Neural cell (in vitro differentiated cells): ENCODE results near the gene CAMK1D. TPM values are rescaled to one million over a fixed set of nuclear protein-coding genes. Genes with fewer than 3 reads are reported as not detected.

Experiments
- H2AFZ ChIP-seq: fragments of 200-600, 300-800 bp; sonication (generic), shearing (Covaris generic); 2 replicates; pipeline ENCODE4 v1.6.0; 2014; ENCODE audit warnings: low read depth, mild to moderate bottlenecking, antibody characterized with exemption, low read length, moderate library complexity
- H3F3A ChIP-seq: fragments of 200-600 bp; shearing (Covaris generic); 2 replicates; pipeline ENCODE4 v1.6.1; 2016; ENCODE audit warnings: mild to moderate bottlenecking, moderate library complexity, mixed read lengths, antibody characterized with exemption, low read length; ENCODE audit not compliant: insufficient read depth, poor library complexity, severe bottlenecking
- H3K27ac ChIP-seq: fragments of 200-600, 300-800 bp; sonication (generic), shearing (Covaris generic); 2 replicates; pipeline ENCODE4 v1.5.1; 2014; ENCODE audit warnings: mild to moderate bottlenecking, low read length, moderate library complexity
- H3K27me3 ChIP-seq: fragments of 300-800, 200-600 bp; sonication (generic), shearing (Covaris generic); 2 replicates; pipeline ENCODE4 v1.6.0; 2014; ENCODE audit warnings: mild to moderate bottlenecking, low read depth, low read length, moderate library complexity; ENCODE audit not compliant: insufficient read depth
- H3K36me3 ChIP-seq: fragments of 300-800, 200-600 bp; sonication (generic), shearing (Covaris generic); 2 replicates; pipeline ENCODE4 v1.5.1; 2014; ENCODE audit warnings: mild to moderate bottlenecking, antibody characterized with exemption, low read length, moderate library complexity; ENCODE audit not compliant: insufficient read depth
- H3K4me2 ChIP-seq: fragments of 300-800, 200-600 bp; sonication (generic), shearing (Covaris generic); 2 replicates; pipeline ENCODE4 v1.6.0; 2014; ENCODE audit warnings: mild to moderate bottlenecking, low read length
- H3K4me3 ChIP-seq: fragments of 300-800, 200-600 bp; sonication (generic), shearing (Covaris generic); 2 replicates; pipeline ENCODE4 v1.5.1; 2014; ENCODE audit warnings: mild to moderate bottlenecking, low read length, moderate library complexity
- H3K79me2 ChIP-seq: fragments of 200-600 bp; shearing (Covaris generic); replicated peaks from 2 replicates; pipeline ENCODE4 v1.6.0; 2014; ENCODE audit warnings: mild to moderate bottlenecking, low read length, moderate library complexity; ENCODE audit not compliant: insufficient read depth
- H3K9ac ChIP-seq: fragments of 300-800, 200-600 bp; sonication (generic), shearing (Covaris generic); 2 replicates; pipeline ENCODE4 v1.6.1; 2016; ENCODE audit warnings: mild to moderate bottlenecking, low read length, mixed read lengths
- H3K9me2 ChIP-seq: fragments of 200-600 bp; shearing (Covaris generic); 2 replicates; pipeline ENCODE4 v1.6.1; 2016; ENCODE audit warnings: mild to moderate bottlenecking, low read length, mixed read lengths; ENCODE audit not compliant: insufficient read depth
- H3K9me3 ChIP-seq: fragments of 200-600, 300-800 bp; sonication (generic), shearing (Covaris generic); 2 replicates; pipeline ENCODE4 v1.6.1; 2016; ENCODE audit warnings: mild to moderate bottlenecking, mixed run types, low read length, moderate library complexity, mixed read lengths
- H4K20me1 ChIP-seq: fragments of 200-600 bp; shearing (Covaris generic); 2 replicates; pipeline ENCODE4 v1.6.1; 2016; ENCODE audit warnings: mild to moderate bottlenecking, mixed run types; ENCODE audit not compliant: insufficient read depth
- CTCF ChIP-seq: fragments of 450-650 bp; IDR thresholded peaks from 2 replicates; pipeline ENCODE4 v1.5.1; 2014; ENCODE audit warnings: antibody characterized with exemption, mild to moderate bottlenecking, moderate library complexity; ENCODE audit not compliant: poor library complexity, severe bottlenecking
- EP300 ChIP-seq: fragments of 450-650 bp; conservative IDR thresholded peaks from 2 replicates; pipeline ENCODE4 v1.6.1; 2014; ENCODE audit warnings: antibody characterized with exemption, mild to moderate bottlenecking, moderate library complexity; ENCODE audit not compliant: poor library complexity, severe bottlenecking
- EZH2 ChIP-seq: fragments of 200-600, 300-800 bp; shearing (Covaris generic), sonication (generic); IDR thresholded peaks from 2 replicates; pipeline ENCODE4 v1.6.1; 2014; ENCODE audit warnings: antibody characterized with exemption, low read length, borderline replicate concordance, mild to moderate bottlenecking; ENCODE audit not compliant: insufficient read depth, poor library complexity, severe bottlenecking
- MXI1 ChIP-seq: fragments of 450-650 bp; conservative IDR thresholded peaks from 2 replicates; pipeline ENCODE4 v1.6.1; 2014; ENCODE audit warnings: antibody characterized with exemption, mild to moderate bottlenecking; ENCODE audit not compliant: poor library complexity, severe bottlenecking
- REST ChIP-seq: IDR thresholded peaks from 2 replicates; pipeline ENCODE4 v1.6.1; 2012; ENCODE audit warnings: borderline replicate concordance
- SMC3 ChIP-seq: fragments of 450-650 bp; conservative IDR thresholded peaks from 2 replicates; pipeline ENCODE4 v1.6.1; 2014; ENCODE audit warnings: antibody characterized with exemption, mild to moderate bottlenecking, moderate library complexity; ENCODE audit not compliant: poor library complexity
- polyA plus RNA-seq: library from polyadenylated mRNA; depleted of rRNA; stranded (reverse); fragments of >200 nt; gene quantifications from 2 replicates; pipeline ENCODE4 v1.2.3, GENCODE V29; 2014

CAMK1D gene
- polyA plus RNA-seq, 1 donor from 2014 or later: 13.8 TPM

GRCh38 chr10:12372846-12373245 lies 23.5 kb downstream of the CAMK1D start:
- H3K9me3 ChIP-seq: no peaks in the 10 kb centered on the region
- no peaks in the 10 kb centered on the region for H3K36me3 ChIP-seq
- no peak overlapping the region for H3K9ac ChIP-seq
- H3K4me2 ChIP-seq: no peak overlapping the region
- no peak overlapping the region for H2AFZ ChIP-seq
- H3K79me2 ChIP-seq: peaks cover 6% of the 10 kb centered on the region
- TF ChIP-seq SMC3 (no peak), REST (no peak), CTCF (no peak), MXI1 (no peak)
- no peaks in the 10 kb centered on the region for H3K9me2 ChIP-seq
- H3K27me3 ChIP-seq: no peaks in the 10 kb centered on the region
- H3K27ac ChIP-seq: no peak overlapping the region
- H3K4me3 ChIP-seq: no peak overlapping the region
- H3F3A ChIP-seq: no peaks in the 10 kb centered on the region
- H4K20me1 ChIP-seq: no peaks in the 10 kb centered on the region

GRCh38 chr10:12375076-12375504 lies 25.7 kb downstream of the CAMK1D start:
- no peaks in the 10 kb centered on the region for H3F3A ChIP-seq
- H3K4me2 ChIP-seq: no peak overlapping the region
- no peaks in the 10 kb centered on the region for H3K36me3 ChIP-seq
- TF ChIP-seq EP300: no peak
- no peak for TF ChIP-seq EZH2
- TF ChIP-seq REST: no peak
- peaks cover 9% of the 10 kb centered on the region for H3K79me2 ChIP-seq
- no peaks in the 10 kb centered on the region for H3K9me3 ChIP-seq
- H3K9ac ChIP-seq: no peak overlapping the region
- no peaks in the 10 kb centered on the region for H4K20me1 ChIP-seq
- H3K27me3 ChIP-seq: no peaks in the 10 kb centered on the region
- no peaks in the 10 kb centered on the region for H3K9me2 ChIP-seq
- no peak overlapping the region for H2AFZ ChIP-seq
- no peak overlapping the region for H3K4me3 ChIP-seq
- no peak overlapping the region for H3K27ac ChIP-seq
